ENCODE measurements around the gene COL27A1. TPM values are rescaled to one million over a fixed set of nuclear protein-coding genes. Genes with fewer than 3 reads are reported as not detected.
"Not testable (repeated sequence)": the region's sequence is repeated elsewhere in the genome, so short reads cannot be mapped to it uniquely, and the experiment has no call there.

Gene COL27A1
- total RNA-seq, 6 experiments from 2014 or later: 22.2 to 24.1 (median 23.4) TPM

DNA sequence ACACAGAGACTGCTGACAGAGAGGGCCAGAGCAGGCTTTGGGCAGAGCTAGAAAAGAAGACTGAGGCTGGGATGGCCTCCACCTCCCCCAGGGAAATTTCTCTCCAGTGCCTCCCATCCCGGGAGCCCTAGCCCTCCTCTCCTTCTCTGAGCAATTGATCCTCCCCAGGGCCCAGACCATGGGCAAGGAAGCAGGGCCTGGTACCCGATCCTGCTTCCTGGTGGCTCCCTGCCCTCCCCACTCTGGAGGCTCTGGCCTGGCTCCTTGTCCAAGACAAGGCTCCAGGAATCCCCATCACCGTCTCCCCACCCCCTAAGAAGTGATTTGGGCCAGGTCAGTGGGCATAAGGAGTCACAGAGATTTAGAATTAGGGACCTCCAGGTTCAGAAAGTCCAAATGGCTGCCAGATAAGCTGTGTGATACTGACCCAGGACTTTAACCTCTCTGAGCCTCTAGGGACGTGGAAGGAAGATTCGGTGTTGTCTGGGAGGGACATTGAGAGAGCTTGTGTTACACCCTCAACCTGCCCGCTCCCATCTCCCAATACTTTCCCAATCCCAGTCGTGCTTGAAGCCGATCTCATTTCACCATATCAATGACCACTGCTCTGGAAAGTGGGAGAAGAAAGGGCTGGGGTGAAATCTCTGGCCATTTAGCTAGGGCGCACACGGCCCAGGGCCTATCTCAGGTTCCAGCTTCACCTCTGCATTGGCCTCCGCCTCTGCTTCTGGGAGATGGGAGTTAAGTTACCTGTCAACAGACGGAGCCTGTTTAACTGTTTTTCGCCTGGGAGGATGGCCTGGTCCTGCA is 30.5 kb upstream of the COL27A1 start:
- H3K4me1 Mint-ChIP-seq (ENCODE audit: low read depth): no peaks in the 10 kb centered on the region
- peaks cover 10% of the 10 kb centered on the region for H3K9me3 Mint-ChIP-seq
- DNase-seq: no peak
- H3K27ac Mint-ChIP-seq: no peak overlapping the region
- peaks cover 40% of the 10 kb centered on the region for H3K27me3 Mint-ChIP-seq (ENCODE audit: insufficient read depth)
- no peak overlapping the region for H3K4me3 Mint-ChIP-seq
- 0 out of 2 replicates have a peak, but pooled peaks cover 4% of the 10 kb centered on the region for H3K36me3 Mint-ChIP-seq (ENCODE audit: low read depth)
- TF ChIP-seq, protein P1, sequence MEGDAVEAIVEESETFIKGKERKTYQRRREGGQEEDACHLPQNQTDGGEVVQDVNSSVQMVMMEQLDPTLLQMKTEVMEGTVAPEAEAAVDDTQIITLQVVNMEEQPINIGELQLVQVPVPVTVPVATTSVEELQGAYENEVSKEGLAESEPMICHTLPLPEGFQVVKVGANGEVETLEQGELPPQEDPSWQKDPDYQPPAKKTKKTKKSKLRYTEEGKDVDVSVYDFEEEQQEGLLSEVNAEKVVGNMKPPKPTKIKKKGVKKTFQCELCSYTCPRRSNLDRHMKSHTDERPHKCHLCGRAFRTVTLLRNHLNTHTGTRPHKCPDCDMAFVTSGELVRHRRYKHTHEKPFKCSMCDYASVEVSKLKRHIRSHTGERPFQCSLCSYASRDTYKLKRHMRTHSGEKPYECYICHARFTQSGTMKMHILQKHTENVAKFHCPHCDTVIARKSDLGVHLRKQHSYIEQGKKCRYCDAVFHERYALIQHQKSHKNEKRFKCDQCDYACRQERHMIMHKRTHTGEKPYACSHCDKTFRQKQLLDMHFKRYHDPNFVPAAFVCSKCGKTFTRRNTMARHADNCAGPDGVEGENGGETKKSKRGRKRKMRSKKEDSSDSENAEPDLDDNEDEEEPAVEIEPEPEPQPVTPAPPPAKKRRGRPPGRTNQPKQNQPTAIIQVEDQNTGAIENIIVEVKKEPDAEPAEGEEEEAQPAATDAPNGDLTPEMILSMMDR (IDR thresholded peaks at IDR 0.05): no peak

DNA sequence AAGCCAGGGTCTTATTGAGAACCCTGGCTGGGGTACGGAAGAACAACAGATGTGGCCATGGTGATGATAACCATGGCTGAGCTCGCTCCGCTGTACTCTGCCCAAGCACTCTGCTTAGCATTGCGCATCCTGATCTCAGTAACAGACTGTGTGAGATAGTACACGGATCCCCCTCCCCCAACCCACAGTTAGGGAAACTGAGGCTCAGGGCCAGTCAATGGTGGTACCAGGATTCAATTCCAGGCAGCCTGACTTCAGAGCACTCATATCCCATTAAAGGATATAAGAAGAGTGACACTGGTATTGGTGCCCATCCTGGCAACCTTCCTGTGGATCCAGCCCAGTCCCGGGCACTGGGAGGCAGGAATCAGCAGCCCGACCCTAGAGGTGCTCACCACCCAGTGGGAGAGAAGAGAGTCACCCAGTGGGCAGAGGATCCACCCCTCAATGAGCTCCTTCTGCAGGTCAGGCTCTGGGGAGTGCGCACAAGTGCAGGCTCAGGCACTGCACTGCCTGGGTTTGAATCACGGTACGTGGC is 29.8 kb upstream of the COL27A1 start:
- Mint-ChIP-seq H3K27ac (no peak overlapping the region), H3K27me3 (ENCODE audit: insufficient read depth) (peaks cover 39% of the 10 kb centered on the region), H3K4me1 (ENCODE audit: low read depth) (no peaks in the 10 kb centered on the region), H3K4me3 (no peak overlapping the region), H3K9me3 (peaks cover 10% of the 10 kb centered on the region), H3K36me3 (ENCODE audit: low read depth) (0 out of 2 replicates have a peak, but pooled peaks cover 4% of the 10 kb centered on the region)
- DNase-seq: no peak
- TF ChIP-seq, protein P1 (IDR thresholded peaks at IDR 0.05): no peak

DNA sequence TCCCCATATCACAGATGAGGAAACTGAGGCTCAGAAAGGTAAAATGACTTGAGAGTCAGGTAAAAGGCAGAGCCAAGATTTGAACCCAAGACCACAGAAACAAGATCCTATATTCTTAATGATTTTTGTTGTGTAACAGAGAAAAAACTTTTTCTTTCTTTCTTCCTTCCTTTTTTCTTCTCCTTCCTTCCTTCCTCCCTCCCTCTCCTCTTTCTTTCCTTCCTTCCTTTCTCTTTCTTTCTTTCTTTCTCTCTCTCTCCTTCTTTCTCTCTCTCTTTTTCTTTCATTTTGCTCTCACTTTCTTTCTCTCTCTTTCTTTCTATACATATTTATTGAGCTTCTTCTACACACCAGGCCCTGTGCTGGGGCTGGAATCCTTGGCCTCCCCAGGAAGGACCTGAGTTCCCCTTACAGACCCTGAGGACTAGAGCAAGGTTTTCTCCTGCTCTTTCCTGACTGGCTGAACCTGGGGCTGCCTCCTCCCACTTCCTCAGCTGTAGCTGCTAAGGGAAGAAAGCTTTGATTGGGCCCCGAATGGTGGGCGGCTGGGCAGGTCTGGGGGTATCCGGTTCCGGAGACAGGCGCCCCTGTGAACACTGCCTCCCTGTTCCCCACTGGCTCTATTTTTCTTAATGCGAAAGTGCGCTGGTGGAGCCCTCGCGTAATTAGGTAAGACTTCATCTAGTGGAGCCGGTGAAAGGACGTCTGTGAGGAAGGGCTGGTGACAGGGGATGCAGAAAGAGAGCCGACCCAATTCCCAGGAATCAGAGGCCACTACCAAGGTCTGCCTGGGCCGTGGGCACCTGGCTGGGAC is 28.9 kb upstream of the COL27A1 start:
- TF ChIP-seq, protein P1 (IDR thresholded peaks at IDR 0.05): no peak
- H3K4me1 Mint-ChIP-seq (ENCODE audit: low read depth): no peaks in the 10 kb centered on the region
- H3K4me3 Mint-ChIP-seq: no peak overlapping the region
- H3K27ac Mint-ChIP-seq: no peak overlapping the region
- 0 out of 2 replicates have a peak, but pooled peaks cover 4% of the 10 kb centered on the region for H3K36me3 Mint-ChIP-seq (ENCODE audit: low read depth)
- DNase-seq: no peak
- peaks cover 42% of the 10 kb centered on the region for H3K27me3 Mint-ChIP-seq (ENCODE audit: insufficient read depth)
- H3K9me3 Mint-ChIP-seq: peaks cover 10% of the 10 kb centered on the region

DNA sequence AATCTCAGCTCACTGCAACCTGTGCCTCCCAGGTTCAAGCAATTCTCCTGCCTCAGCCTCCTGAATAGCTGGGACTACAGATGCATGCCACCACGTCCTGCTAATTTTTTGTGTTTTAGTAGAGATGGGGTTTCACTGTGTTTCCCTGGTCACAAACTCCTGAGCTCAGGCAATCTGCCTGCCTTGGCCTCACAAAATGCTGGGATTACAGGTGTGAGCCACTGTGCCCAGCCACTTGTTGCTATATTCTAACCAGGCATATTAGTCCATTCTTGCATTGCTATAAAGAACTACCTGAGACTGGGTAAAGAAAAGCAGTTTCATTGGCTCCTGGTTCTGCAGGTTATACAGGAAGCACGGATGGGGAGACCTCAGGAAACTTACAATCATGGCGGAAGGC is 26.6 kb upstream of the COL27A1 start:
- H3K4me1 Mint-ChIP-seq (ENCODE audit: low read depth); H3K27ac Mint-ChIP-seq; H3K4me3 Mint-ChIP-seq; DNase-seq; H3K36me3 Mint-ChIP-seq (ENCODE audit: low read depth): not testable (repeated sequence)
- H3K9me3 Mint-ChIP-seq: peaks cover 10% of the 10 kb centered on the region
- peaks cover 37% of the 10 kb centered on the region for H3K27me3 Mint-ChIP-seq (ENCODE audit: insufficient read depth)

DNA sequence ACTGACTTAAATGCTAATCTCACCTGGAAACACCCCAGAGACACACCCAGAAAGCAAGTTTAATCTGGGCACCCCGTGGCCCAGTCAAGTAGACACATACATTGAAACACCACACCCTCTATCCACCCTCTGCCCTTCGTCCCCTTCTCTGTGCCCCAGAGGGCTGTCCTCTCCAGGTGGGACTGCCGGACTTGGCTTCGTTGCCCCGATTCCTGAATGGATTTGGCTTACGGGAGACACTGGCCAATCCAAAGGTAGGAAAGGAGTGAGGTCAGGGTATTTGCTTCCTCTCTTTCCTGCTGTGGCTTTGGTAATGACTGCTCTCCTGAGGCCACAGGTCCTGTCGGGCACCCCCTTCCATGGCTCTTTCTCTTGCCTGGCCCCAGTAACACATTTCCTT is 25.2 kb upstream of the COL27A1 start:
- no peak overlapping the region for H3K27ac Mint-ChIP-seq
- no peak for DNase-seq
- 0 out of 2 replicates have a peak, but pooled peaks cover 4% of the 10 kb centered on the region for H3K36me3 Mint-ChIP-seq (ENCODE audit: low read depth)
- peaks cover 10% of the 10 kb centered on the region for H3K9me3 Mint-ChIP-seq
- H3K4me1 Mint-ChIP-seq (ENCODE audit: low read depth): no peaks in the 10 kb centered on the region; the same call in 1 of the 2 replicates
- H3K27me3 Mint-ChIP-seq (ENCODE audit: insufficient read depth): peaks cover 32% of the 10 kb centered on the region
- H3K4me3 Mint-ChIP-seq: no peak overlapping the region
- TF ChIP-seq, protein P1 (IDR thresholded peaks at IDR 0.05): no peak

All from HFFc6 (cell line).